ENCODE measurements around the gene ITPRIPL1.
"Not testable (repeated sequence)": the region's sequence is repeated elsewhere in the genome, so short reads cannot be mapped to it uniquely, and the experiment has no call there.

Gene ITPRIPL1, protein sequence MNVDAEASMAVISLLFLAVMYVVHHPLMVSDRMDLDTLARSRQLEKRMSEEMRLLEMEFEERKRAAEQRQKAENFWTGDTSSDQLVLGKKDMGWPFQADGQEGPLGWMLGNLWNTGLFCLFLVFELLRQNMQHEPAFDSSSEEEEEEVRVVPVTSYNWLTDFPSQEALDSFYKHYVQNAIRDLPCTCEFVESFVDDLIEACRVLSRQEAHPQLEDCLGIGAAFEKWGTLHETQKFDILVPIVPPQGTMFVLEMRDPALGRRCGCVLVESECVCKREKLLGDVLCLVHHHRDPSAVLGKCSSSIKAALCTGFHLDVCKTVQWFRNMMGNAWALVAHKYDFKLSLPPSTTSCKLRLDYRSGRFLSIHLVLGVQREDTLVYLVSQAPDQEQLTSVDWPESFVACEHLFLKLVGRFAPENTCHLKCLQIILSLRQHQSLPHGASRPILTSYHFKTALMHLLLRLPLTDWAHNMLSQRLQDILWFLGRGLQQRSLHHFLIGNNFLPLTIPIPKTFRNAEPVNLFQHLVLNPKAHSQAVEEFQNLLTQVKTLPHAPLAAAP

DNA sequence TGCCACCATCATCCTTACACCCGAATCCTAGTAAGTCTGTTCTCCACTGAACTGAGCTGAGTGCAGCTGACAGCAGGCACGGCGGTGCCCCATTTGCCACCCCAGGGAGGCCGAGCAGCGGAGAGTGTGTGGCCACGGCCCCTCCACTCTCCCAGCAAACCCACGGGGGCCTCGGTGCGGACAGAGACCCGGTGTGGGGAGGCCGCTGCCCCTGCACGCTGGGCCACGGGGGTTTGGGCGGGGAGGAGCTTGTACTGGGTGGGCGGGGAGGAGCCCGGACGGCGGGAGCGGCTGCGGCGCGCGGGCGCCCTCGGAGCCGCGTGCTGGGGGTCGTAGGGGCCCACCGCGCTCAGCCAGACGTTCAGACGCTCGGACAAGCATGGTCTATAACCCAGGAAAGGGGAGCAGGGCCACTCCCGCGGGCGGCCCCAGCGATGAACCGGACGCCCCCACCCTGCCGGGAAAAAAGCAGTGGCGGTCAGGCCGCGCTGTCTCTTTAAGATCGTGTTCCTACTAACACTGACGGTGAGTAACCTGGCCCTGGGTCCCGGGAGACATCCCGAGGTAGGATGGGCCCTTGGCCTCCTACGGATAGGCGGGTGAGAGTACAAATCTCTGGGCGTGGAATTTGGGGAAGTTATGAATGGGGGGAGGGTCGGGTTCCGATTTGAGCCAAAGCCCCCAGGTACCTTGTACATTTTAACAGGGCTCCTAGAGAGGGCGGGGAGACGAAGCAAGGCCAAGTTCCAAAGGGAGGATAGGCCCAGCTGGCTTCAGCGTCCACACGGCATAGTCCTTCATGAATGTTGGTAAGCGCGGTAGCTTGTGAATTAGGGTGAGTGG lies at the start of gene ITPRIPL1:
Gene ITPRIPL1 (plus strand): TSS at position 277 of the 843 bp plus-strand sequence. CDS start 523 bp downstream, at position 800.
- H3K4me3 ChIP-seq (ENCODE audit: low read depth, low read length), result peak within 1 kb of the TSS; percentile 74
- TF ChIP-seq, protein P1, sequence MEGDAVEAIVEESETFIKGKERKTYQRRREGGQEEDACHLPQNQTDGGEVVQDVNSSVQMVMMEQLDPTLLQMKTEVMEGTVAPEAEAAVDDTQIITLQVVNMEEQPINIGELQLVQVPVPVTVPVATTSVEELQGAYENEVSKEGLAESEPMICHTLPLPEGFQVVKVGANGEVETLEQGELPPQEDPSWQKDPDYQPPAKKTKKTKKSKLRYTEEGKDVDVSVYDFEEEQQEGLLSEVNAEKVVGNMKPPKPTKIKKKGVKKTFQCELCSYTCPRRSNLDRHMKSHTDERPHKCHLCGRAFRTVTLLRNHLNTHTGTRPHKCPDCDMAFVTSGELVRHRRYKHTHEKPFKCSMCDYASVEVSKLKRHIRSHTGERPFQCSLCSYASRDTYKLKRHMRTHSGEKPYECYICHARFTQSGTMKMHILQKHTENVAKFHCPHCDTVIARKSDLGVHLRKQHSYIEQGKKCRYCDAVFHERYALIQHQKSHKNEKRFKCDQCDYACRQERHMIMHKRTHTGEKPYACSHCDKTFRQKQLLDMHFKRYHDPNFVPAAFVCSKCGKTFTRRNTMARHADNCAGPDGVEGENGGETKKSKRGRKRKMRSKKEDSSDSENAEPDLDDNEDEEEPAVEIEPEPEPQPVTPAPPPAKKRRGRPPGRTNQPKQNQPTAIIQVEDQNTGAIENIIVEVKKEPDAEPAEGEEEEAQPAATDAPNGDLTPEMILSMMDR (IDR thresholded peaks at IDR 0.05; ENCODE audit: insufficient read depth, low read depth, low read length, missing control alignments), result no peak
- DNase-seq (ENCODE audit: low read depth), result peak; percentile 46

DNA sequence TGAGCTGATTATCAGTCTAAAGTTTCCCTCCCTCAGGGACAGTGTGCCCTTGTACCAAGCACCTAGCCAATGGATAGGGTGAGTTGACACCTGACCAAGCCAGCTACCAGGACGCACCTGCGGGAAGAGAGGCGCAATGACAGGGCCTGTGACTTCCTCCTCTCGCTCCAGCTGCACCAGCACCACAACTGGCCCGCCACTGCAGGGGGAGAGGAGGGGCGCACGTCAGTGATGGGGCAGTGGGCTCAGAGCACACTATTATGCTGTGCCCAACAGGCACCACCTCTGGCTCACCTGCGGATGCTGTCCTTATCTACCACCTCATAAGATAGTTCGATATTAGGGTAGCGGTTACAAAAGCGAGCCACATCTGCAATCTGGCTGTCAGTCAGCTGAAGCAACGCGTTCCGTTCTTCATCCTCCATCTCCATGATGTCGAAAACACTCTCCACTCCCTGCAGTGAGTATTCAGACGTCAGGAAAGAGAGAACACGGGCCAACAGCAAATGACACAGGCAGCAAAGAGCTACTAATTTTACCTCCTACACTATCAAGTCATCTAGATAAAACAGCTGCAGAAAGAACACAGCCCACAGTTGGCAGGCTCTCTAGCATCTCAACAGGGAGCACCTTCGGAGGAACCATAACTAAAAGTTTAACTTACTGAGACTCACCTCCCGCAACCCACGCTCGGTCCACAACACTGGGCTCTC lies 48.2 kb upstream of the ITPRIPL1 start:
- no peak for DNase-seq (ENCODE audit: low read depth)
- no peak overlapping the region for H3K4me3 ChIP-seq (ENCODE audit: low read depth, low read length)
- TF ChIP-seq, protein P1 (IDR thresholded peaks at IDR 0.05; ENCODE audit: insufficient read depth, low read depth, low read length, missing control alignments), result no peak

DNA sequence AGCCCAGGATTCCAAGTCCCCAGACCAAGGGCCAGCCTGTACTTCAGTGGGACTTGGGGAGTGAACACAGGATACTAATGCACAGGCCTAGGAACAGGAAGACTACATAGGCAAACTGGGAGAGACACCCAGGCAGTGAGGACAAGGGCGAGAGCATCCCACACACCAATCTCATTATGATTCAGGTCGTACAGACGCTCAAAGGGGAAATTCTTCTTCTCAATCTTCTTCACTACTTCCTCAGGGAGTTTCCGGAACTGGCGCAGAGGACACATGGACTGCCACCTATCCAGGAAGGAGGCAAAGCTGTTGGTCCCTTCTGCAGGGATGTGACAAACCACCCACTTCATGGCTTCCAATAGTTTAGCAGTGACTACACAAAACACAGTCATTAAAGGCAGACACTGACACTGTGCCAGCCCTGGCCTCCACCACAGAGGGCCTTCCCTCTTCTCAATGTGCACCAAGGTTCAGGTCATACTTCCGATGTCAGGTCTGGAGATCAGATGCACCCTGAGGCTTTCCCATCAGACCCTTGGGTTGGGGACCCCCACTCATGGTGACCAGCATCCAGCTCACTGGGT lies 37.8 kb upstream of the ITPRIPL1 start:
- peak; percentile 21 for DNase-seq (ENCODE audit: low read depth)
- no peak overlapping the region for H3K4me3 ChIP-seq (ENCODE audit: low read depth, low read length)
- TF ChIP-seq, protein P1 (IDR thresholded peaks at IDR 0.05; ENCODE audit: insufficient read depth, low read depth, low read length, missing control alignments), result no peak

DNA sequence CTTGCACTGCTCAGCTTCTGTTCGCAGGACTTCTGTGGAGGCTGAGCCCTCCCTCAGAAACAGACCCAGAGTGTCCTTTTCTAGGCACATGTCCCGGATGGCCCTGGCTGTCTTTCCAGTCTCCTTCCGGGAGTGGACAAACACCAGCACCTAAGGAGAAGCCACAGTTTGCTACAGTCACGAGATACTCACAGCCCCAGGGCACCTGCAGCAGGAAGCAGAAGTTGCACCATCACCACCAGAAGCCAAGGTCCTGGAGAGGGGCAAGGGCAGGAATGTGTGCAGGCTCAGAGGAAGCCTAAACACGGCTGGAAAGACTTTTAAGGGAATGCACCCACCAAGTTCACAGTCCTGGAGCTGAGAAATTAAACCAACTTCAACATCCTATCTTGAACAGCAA lies 33.4 kb upstream of the ITPRIPL1 start:
- TF ChIP-seq, protein P1 (IDR thresholded peaks at IDR 0.05; ENCODE audit: insufficient read depth, low read depth, low read length, missing control alignments), result no peak
- DNase-seq (ENCODE audit: low read depth), result no peak
- H3K4me3 ChIP-seq (ENCODE audit: low read depth, low read length), result no peak overlapping the region

DNA sequence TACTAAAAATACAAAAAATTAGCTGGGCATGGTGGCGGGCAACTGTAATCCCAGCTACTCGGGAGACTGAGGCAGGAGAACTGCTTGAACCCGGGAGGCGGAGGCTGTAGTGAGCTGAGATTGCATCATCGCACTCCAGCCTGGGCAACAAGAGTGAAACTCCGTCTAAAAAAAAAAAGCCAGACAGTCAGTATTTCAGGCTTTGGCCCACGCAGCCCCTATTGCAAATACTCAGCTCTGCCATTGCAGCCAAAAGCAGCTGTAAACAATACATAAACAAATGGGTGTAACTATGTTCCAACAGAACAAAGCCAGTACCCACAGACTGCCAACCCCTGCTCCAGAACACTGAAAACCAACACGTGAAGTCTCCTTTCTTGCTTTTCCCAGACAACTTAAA lies 30.8 kb upstream of the ITPRIPL1 start:
- not testable (repeated sequence) for DNase-seq (ENCODE audit: low read depth)

DNA sequence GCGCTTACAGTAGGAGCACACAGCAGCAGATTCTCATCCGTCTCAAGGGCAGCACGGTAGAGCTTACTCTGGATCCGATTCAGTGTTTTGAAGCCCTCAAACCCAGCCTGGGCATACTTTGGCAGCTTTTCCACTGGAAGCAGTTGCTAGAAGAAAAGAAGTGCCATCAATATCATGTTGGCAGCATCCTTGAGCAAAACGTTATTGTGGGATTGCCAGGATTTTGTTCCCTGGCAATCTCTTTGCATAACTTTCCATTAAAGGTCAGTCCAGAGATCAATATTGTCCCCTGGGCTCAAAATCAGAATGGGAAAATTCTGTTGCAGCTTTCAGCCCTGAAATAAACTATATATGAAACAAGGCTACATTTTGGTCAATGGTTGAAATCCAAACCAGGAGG lies 28.2 kb upstream of the ITPRIPL1 start:
- TF ChIP-seq, protein P1 (IDR thresholded peaks at IDR 0.05; ENCODE audit: insufficient read depth, low read depth, low read length, missing control alignments), result no peak
- H3K4me3 ChIP-seq (ENCODE audit: low read depth, low read length), result no peak overlapping the region
- DNase-seq (ENCODE audit: low read depth), result no peak

More for the DNA sequence above, 30.8 kb upstream of the ITPRIPL1 start:
- H3K4me3 ChIP-seq (ENCODE audit: low read depth, low read length), result not testable (repeated sequence)
